HG02870 (cell line): Measurements from ENCODE around the gene CNPY4.

Source experiments
- ATAC-seq: cut with Tn5 transposase; IDR thresholded peaks from one replicate; pipeline ENCODE4 v1.9.1; 2021; ENCODE audit warnings: mild to moderate bottlenecking, moderate library complexity; ENCODE audit not compliant: unreplicated experiment

CNPY4 gene

DNA sequence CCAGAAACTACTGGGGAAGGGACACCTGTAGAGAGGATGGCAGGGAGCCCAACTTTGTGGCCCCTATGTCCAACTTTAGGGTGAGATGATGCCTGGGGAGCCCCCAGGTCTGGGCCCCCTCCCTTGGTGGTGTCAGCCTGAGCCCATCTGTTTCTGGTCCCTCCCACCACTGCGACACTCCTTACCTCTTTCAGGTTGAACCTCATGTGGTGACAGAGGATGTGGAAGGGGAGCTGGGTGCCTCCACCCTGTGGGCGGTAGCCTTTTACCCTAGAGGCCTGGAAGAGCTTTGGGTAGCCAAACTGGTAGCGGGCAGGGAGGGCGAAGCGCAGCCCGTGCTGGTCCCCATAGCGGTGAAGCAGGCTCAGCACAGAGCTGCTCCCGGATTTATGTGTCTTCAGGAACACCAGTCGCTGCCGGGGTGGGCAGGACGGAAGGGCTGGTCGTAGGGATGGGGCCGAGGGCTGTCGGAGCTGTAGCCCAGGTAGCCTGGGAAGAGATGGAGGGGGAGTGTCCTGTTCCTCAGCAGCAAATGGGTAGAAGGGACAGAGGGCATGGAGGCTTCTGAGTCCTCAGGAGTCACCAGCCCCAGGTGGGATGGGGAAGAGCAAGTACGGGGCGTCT is 47.0 kb downstream of the CNPY4 start:
- ATAC-seq: no peak

DNA sequence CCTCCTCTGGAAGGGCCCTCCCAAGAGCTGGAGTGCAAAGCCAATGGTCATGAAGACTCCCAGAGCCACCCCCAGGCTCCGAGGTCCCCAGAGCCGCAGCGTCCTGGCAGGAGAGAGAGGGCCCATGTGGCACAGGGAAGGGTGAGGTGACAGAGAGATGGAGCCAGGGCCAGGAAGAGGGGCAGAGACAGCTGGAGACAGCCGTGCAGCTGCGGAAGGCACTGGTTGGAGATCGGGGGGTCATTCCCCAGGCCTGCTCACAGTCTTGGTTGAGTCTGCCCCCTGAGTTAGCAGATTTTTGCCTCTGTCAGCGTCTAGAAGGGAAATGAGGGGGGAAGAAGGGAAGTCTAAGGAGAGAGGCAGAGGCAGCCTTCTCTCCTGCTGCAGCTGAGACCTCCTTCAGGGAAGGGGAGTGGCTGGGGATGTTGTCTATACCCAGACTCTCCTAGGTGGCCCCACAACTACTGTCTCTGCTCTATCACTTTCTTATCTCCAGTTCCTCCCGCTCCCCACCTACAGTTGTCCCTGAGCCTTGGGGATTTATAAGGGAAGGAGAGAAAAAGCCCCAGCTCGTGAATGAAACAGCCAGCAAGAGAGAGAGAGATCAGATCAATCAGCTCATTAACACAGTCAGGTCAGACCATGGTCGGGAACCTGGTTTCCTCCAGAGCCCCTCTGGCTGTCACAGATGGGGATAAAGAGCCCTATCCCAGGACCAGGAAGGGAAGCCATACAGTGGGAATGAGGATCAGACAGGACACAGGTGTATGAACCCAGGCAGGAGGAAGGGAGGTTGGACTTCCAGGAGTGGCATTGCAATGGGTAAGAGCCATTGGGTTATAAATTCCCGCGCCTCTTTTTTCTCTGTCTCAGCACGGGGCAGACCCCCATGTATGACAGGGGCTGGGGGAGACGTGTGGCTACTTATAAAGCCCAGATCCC is 47.8 kb downstream of the CNPY4 start:
- ATAC-seq: no peak

- no peak for ATAC-seq
Observed at GRCh38 chr7:100167912-100168323, 48.5 kb downstream of the CNPY4 start.

- no peak for ATAC-seq
Observed at GRCh38 chr7:100169147-100169850, 49.9 kb downstream of the CNPY4 start.

DNA sequence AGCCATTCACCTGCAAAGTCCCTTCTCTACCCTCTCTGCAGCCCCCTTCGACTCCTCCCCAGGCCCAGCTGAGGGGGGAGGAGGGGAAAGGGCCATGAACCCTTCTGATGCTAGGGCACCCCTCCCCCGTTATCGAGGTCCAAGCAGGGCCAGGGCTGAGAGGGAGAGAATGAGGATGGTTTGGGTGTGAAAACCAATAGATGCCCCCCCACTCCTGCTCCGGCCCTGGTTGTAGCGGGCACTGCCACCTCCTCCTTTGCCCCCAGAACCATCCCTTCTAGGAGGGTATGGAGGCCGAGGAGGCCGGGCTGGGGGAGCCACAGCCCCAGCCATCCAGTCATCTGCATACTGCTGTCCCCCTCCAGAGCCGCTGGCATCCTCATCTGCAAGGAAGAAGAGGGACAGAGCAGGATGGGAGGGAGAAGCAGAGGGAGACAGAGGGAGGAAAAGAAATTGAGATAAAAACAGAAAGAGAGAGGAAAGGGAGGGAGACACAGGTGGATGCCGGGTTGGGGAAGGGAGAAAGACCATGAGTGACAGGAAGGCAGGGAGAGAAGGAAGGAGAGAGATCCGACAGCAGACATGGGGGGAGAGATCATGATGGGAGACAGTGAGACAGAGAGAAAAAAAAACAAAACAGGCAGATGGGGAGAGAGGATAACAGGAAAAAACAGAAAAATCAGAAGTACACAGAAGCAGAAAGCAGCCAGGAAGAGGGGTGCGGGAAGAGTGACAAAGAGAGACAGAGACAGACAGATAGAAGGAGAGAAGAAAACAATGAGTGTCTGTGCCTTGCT is 50.9 kb downstream of the CNPY4 start:
- ATAC-seq: no peak

DNA sequence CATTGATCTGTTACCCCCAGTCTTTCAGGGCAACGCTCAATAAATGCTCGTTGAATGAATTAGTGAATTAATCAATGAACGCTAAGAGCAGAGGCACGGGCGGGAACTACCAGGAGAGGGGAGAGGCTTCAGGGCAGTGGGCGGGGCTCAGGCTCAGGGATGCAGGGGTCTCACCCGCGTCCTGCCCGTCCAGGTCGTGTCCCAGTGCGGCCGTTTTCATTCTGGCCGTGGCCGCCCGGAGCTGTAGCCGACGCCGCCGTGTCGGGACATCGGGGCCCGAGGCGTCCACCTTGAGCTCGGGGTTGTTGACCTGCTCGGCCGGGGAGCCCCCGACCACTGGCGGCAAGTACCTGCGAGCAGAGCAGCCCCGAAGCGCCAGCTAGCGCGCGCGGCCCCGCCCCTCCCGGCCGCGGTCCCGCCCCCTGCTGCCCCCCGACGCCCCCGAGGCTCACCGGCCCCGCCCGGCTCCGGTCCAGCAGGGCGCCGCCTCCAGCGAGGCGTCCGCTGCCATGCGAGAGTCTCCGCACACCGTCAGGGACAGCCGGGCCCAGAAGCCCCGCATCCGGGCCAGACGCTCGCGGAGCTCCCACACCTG is 51.8 kb downstream of the CNPY4 start:
- no peak for ATAC-seq

GRCh38 chr7:100171840-100172239 is 52.4 kb downstream of the CNPY4 start:
- ATAC-seq: no peak

GRCh38 chr7:100173806-100174495 is 54.5 kb downstream of the CNPY4 start:
- no peak for ATAC-seq

DNA sequence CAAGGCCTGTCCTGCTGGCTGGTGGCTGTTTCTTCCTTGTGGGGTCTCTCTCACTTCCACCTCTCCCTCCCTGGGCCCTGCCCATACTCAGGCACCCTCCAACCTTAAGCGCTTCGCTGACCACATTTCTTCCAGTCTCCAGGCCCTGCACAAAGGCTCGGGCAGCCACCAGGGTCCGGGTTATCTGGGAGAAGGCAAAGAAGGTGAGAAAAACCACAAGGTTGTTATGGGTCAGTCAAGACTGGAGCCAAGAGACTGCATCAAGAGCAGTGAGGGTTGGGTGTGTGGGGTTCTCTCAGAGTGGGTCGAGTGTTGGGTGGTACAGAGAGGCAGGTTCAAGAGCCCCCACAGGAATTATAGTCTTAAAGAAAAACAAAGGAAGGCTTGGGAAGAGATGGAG is 55.1 kb downstream of the CNPY4 start:
- ATAC-seq: no peak
